GM12872 (cell line): ENCODE data around the gene TRIB2.

Source experiments
- CTCF ChIP-seq: IDR thresholded peaks from 3 replicates; pipeline ENCODE4 v1.5.1; 2011; ENCODE audit warnings: low read depth, mild to moderate bottlenecking, low read length, moderate library complexity; ENCODE audit not compliant: insufficient read depth

TRIB2 gene

GRCh38 chr2:12718015-12718671, 1.4 kb downstream of the TRIB2 start:
- TF ChIP-seq CTCF = no peak

- TF ChIP-seq CTCF = no peak
Measured at GRCh38 chr2:12718711-12719399, 2.1 kb downstream of the TRIB2 start.

GRCh38 chr2:12719400-12720277, 2.9 kb downstream of the TRIB2 start:
- no peak for TF ChIP-seq CTCF

- TF ChIP-seq CTCF = no peak
Measured at GRCh38 chr2:12720278-12720620, 3.5 kb downstream of the TRIB2 start.

- no peak for TF ChIP-seq CTCF
Measured at GRCh38 chr2:12720754-12721378, 4.1 kb downstream of the TRIB2 start.

GRCh38 chr2:12721566-12722446, 5.1 kb downstream of the TRIB2 start:
- no peak for TF ChIP-seq CTCF
